Ectodermal cell (in vitro differentiated cells): Measurements from ENCODE around the gene ADARB2.

Experiments used
- H3K27ac ChIP-seq: 2 replicates; pipeline ENCODE4 v1.7.0; 2013; ENCODE audit warnings: mild to moderate bottlenecking, low read depth, low read length; ENCODE audit not compliant: insufficient read depth, poor library complexity, severe bottlenecking
- H3K27me3 ChIP-seq: 2 replicates; pipeline ENCODE4 v1.7.0; 2013; ENCODE audit warnings: mild to moderate bottlenecking, low read length; ENCODE audit not compliant: insufficient read depth, control insufficient read depth, poor library complexity, severe bottlenecking
- H3K36me3 ChIP-seq: one replicate; pipeline ENCODE4 v1.7.0; 2013; ENCODE audit warnings: low read length; ENCODE audit not compliant: control insufficient read depth, insufficient read depth
- H3K4me1 ChIP-seq: one replicate; pipeline ENCODE4 v1.7.0; 2013; ENCODE audit warnings: low read length; ENCODE audit not compliant: control insufficient read depth, insufficient read depth
- H3K4me3 ChIP-seq: 2 replicates; pipeline ENCODE4 v1.7.0; 2013; ENCODE audit warnings: low read depth, low read length, control low read depth; ENCODE audit not compliant: insufficient read depth
- H3K9me3 ChIP-seq: 2 replicates; pipeline ENCODE4 v1.7.0; 2013; ENCODE audit warnings: mild to moderate bottlenecking, low read length, moderate library complexity; ENCODE audit not compliant: control insufficient read depth
- WGBS, 2 experiments: methylation state at CpG; one replicate each; pipeline ENCODE4 v1.1.7; 2013; ENCODE audit warnings: missing lambda C conversion rate in 2 of 2; 5-methylcytosine and 5-hydroxymethylcytosine counted together

Gene ADARB2

GRCh38 chr10:1270490-1270889, 466.8 kb downstream of the ADARB2 start:
- Histone ChIP-seq H3K4me1 (no peaks in the 10 kb centered on the region), H3K36me3 (no peaks in the 10 kb centered on the region), H3K9me3 (no peaks in the 10 kb centered on the region), H3K4me3 (no peak overlapping the region), H3K27me3 (no peaks in the 10 kb centered on the region), H3K27ac (no peak overlapping the region)
- WGBS, 2 experiments = 89 to 92% methylated on average over 9 of the region's 9 CpGs

DNA sequence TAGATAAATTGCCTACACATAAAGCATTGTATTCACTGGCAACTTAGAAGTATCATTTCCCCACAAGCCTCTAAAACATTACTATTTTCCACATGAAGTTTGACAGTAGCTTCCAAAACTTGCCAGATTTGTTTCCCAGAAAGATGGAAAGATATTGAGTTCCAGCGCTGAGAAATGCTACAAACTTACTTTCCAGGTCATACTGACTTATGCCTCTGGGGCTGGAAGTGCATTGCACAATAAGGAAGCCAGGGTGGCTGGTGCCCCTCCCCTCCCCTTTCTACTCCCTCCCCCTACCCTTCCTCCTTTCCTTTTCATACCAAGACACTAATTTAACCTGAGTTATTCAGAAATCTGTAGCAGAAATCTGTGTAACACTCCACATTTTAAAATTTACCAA, 468.5 kb downstream of the ADARB2 start:
- Histone ChIP-seq H3K27me3 (no peaks in the 10 kb centered on the region), H3K4me3 (no peak overlapping the region), H3K27ac (no peak overlapping the region), H3K4me1 (no peaks in the 10 kb centered on the region), H3K36me3 (no peaks in the 10 kb centered on the region), H3K9me3 (no peaks in the 10 kb centered on the region)
- 39 to 42% methylated on average over 1 of the region's 1 CpG for WGBS, 2 experiments

GRCh38 chr10:1267568-1267967, 469.8 kb downstream of the ADARB2 start:
- no peaks in the 10 kb centered on the region for H3K9me3 ChIP-seq
- no peaks in the 10 kb centered on the region for H3K27me3 ChIP-seq
- no peaks in the 10 kb centered on the region for H3K4me1 ChIP-seq
- no peaks in the 10 kb centered on the region for H3K36me3 ChIP-seq
- 68 to 72% methylated on average over 5 to 7 of the region's 7 CpGs for WGBS, 2 experiments
- H3K4me3 ChIP-seq = no peak overlapping the region
- no peak overlapping the region for H3K27ac ChIP-seq

DNA sequence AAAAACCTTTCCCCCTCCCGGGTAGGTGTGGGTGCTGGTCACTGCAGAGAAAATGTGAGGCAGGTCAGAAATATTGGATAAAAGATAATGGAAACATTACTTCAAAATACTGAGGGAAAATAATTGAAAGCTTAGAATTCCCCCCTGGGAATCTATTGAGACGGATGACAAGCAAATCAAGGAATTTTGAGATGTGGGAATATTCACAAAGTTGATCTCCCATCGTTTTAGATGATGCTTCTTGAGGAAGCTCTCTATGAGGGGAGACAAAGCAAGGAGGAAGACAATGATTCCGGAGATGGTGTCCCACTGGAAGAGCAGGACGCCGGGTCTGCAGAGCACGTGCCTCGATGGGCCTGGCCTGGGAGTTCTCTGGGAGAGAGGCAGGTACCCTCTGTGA, 470.2 kb downstream of the ADARB2 start:
- no peaks in the 10 kb centered on the region for H3K36me3 ChIP-seq
- H3K4me3 ChIP-seq = no peak overlapping the region
- 91 to 93% methylated on average over 7 of the region's 8 CpGs for WGBS, 2 experiments
- H3K9me3 ChIP-seq = no peaks in the 10 kb centered on the region
- no peak overlapping the region for H3K27ac ChIP-seq
- H3K4me1 ChIP-seq = no peaks in the 10 kb centered on the region
- no peaks in the 10 kb centered on the region for H3K27me3 ChIP-seq

- Histone ChIP-seq H3K27ac (no peak overlapping the region), H3K36me3 (no peaks in the 10 kb centered on the region), H3K9me3 (no peaks in the 10 kb centered on the region), H3K27me3 (no peaks in the 10 kb centered on the region), H3K4me1 (no peaks in the 10 kb centered on the region), H3K4me3 (no peak overlapping the region)
- 95 to 96% methylated on average over 36 of the region's 36 CpGs for WGBS, 2 experiments
Observed at GRCh38 chr10:1266033-1266802, 471.1 kb downstream of the ADARB2 start.

GRCh38 chr10:1264001-1264400, 473.3 kb downstream of the ADARB2 start:
- no peak overlapping the region for H3K4me3 ChIP-seq
- no peaks in the 10 kb centered on the region for H3K36me3 ChIP-seq
- WGBS, 2 experiments = 90% methylated on average over 9 of the region's 9 CpGs
- no peaks in the 10 kb centered on the region for H3K4me1 ChIP-seq
- no peaks in the 10 kb centered on the region for H3K9me3 ChIP-seq
- H3K27ac ChIP-seq = no peak overlapping the region
- H3K27me3 ChIP-seq = no peaks in the 10 kb centered on the region

DNA sequence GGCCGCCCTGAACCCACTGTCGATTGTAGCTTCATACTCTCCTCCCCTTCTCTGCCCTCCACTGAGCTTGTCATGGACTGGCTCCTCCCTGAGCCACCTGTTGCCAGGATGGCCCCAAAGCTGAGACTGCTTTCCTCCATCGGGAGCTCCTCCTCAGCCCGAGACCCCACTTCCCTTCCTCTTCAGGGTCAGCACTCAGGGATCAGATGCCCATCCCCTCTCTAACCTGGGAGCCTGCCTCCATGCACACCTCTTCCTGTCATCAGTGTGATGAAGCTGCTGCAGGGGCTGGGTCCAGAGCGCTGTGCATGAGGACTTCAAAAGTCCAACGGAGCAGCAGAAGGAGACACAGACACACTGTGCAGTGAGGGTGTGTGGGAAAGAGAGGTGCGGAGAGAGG, 480.1 kb downstream of the ADARB2 start:
- Histone ChIP-seq H3K4me3 (no peak overlapping the region), H3K27me3 (no peaks in the 10 kb centered on the region), H3K36me3 (no peaks in the 10 kb centered on the region), H3K9me3 (no peaks in the 10 kb centered on the region), H3K27ac (no peak overlapping the region), H3K4me1 (peaks cover 6% of the 10 kb centered on the region)
- WGBS, 2 experiments = 92 to 93% methylated on average over 7 of the region's 7 CpGs

DNA sequence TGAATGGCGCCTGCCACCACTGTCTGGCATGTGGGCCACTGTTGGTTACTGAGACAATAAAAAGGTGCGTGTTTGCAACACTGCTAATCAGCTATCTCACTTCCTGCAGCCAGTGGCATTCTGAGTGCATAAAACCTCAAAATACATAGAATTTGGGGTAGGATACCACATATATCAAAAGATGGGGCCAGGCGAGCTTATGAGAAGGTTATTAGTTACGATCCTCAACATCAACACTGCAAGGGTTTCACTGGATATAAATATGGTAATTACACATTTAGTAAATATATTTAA, 480.9 kb downstream of the ADARB2 start:
- Histone ChIP-seq H3K4me1 (peaks cover 6% of the 10 kb centered on the region), H3K36me3 (no peaks in the 10 kb centered on the region), H3K4me3 (no peak overlapping the region), H3K27me3 (no peaks in the 10 kb centered on the region), H3K9me3 (no peaks in the 10 kb centered on the region), H3K27ac (no peak overlapping the region)
- 88 to 90% methylated on average over 3 of the region's 4 CpGs for WGBS, 2 experiments

- Histone ChIP-seq H3K27ac (no peak overlapping the region), H3K4me1 (peaks cover 6% of the 10 kb centered on the region), H3K9me3 (no peaks in the 10 kb centered on the region), H3K27me3 (no peaks in the 10 kb centered on the region), H3K4me3 (no peak overlapping the region), H3K36me3 (no peaks in the 10 kb centered on the region)
- WGBS, 2 experiments = 92 to 94% methylated on average over 10 of the region's 10 CpGs
Observed at GRCh38 chr10:1255600-1256431, 481.5 kb downstream of the ADARB2 start.

DNA sequence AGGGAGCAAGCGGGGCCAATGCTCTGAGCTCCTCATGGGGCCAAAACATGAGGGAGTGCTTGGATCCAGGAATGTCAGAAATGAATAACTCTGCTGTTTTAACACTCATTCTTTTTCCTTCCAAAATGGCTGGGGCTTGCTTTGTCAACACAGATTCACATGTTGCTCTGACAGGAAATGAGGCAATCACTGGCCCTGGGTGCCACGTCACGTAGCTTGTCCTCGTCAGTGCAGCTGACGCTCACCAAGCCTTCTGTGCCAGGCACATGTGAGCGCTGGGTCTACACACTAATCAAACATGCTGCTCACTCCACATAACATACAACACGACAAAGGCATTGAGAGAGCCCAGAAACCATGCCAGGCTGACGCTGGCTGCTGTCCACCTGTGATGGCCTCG, 482.2 kb downstream of the ADARB2 start:
- H3K4me3 ChIP-seq = no peak overlapping the region
- H3K9me3 ChIP-seq = no peaks in the 10 kb centered on the region
- H3K27ac ChIP-seq = no peak overlapping the region
- H3K36me3 ChIP-seq = no peaks in the 10 kb centered on the region
- peaks cover 6% of the 10 kb centered on the region for H3K4me1 ChIP-seq
- WGBS, 2 experiments = 92 to 97% methylated on average over 9 of the region's 9 CpGs
- H3K27me3 ChIP-seq = no peaks in the 10 kb centered on the region
